IMR-90 (cell line): Measurements from ENCODE around the gene NEK11. TPM values are rescaled to one million over a fixed set of nuclear protein-coding genes. Genes with fewer than 3 reads are reported as not detected.

Experiments used
- ATAC-seq: fragments of 200-7000 bp; cut with Tn5 transposase; 2 replicates; pipeline ENCODE4 v1.9.1; 2020; ENCODE audit warnings: low read depth, mild to moderate bottlenecking, moderate library complexity
- BruUV-seq: library from RNA; stranded (reverse); fragments of 400-500 nt; replicated peaks from 2 replicates; lab custom pipeline; 2021; lab: Mats Ljungman, UMichigan
- CTCF ChIA-PET: fragments of 300-600 bp; formaldehyde crosslinking; extraction: SDS; loops from one replicate; lab custom pipeline; 2021; ENCODE audit warnings: antibody characterized with exemption; lab: Yijun Ruan, JAX
- POLR2A ChIA-PET: fragments of 300-600 bp; sonication (Branson Sonifier 250); formaldehyde crosslinking; loops from one replicate; lab custom pipeline; 2022; ENCODE audit warnings: antibody characterized with exemption; ENCODE audit not compliant: unreplicated experiment; lab: Charles Lee
- DNase-seq: peaks from one replicate; pipeline ENCODE4 v3.0.0; 2013
- H2AFZ ChIP-seq: replicated peaks from 2 replicates; pipeline ENCODE3; 2013; ENCODE audit warnings: low read length, mild to moderate bottlenecking; ENCODE audit not compliant: poor library complexity
- H2AK5ac ChIP-seq: 2 replicates; pipeline ENCODE4 v1.6.1; 2013; ENCODE audit warnings: low read depth, low read length, inconsistent platforms
- H2AK9ac ChIP-seq: replicated peaks from 2 replicates; pipeline ENCODE3; 2013; ENCODE audit warnings: mild to moderate bottlenecking, low read depth, low read length, moderate library complexity; ENCODE audit not compliant: poor library complexity
- H2BK120ac ChIP-seq: 2 replicates; pipeline ENCODE4 v1.6.1; 2013; ENCODE audit warnings: low read depth, low read length, inconsistent platforms
- H2BK15ac ChIP-seq: 3 replicates; pipeline ENCODE4 v1.6.1; 2013; ENCODE audit warnings: low read depth, low read length, inconsistent platforms
- H2BK20ac ChIP-seq: 2 replicates; pipeline ENCODE4 v1.6.1; 2013; ENCODE audit warnings: low read depth, mild to moderate bottlenecking, inconsistent platforms, low read length, moderate library complexity
- H2BK5ac ChIP-seq: 2 replicates; pipeline ENCODE4 v1.6.1; 2013; ENCODE audit warnings: mild to moderate bottlenecking, low read depth, low read length, inconsistent platforms; ENCODE audit not compliant: poor library complexity, severe bottlenecking
- H3K14ac ChIP-seq: replicated peaks from 2 replicates; pipeline ENCODE4 v1.6.1; 2013; ENCODE audit warnings: low read depth, low read length, inconsistent platforms
- H3K18ac ChIP-seq: 2 replicates; pipeline ENCODE4 v1.6.1; 2013; ENCODE audit warnings: low read depth, low read length, control low read depth
- H3K23ac ChIP-seq: 2 replicates; pipeline ENCODE4 v1.6.1; 2013; ENCODE audit warnings: low read depth, low read length, inconsistent platforms
- H3K27ac ChIP-seq: 2 replicates; pipeline ENCODE4 v1.5.1; 2013; ENCODE audit warnings: mild to moderate bottlenecking, control low read depth, low read length; ENCODE audit not compliant: insufficient read depth
- H3K27me3 ChIP-seq: 2 replicates; pipeline ENCODE4 v1.6.1; 2013; ENCODE audit warnings: low read length; ENCODE audit not compliant: control insufficient read depth, insufficient read depth
- H3K36me3 ChIP-seq: 2 replicates; pipeline ENCODE4 v1.6.1; 2013; ENCODE audit warnings: low read length, mixed read lengths; ENCODE audit not compliant: control insufficient read depth, insufficient read depth
- H3K4ac ChIP-seq: 2 replicates; pipeline ENCODE4 v1.6.1; 2013; ENCODE audit warnings: low read depth, low read length, inconsistent platforms
- H3K4me1 ChIP-seq: 2 replicates; pipeline ENCODE4 v1.6.1; 2013; ENCODE audit warnings: low read length, mixed read lengths; ENCODE audit not compliant: control insufficient read depth, insufficient read depth
- H3K4me2 ChIP-seq: 2 replicates; pipeline ENCODE4 v1.6.1; 2013; ENCODE audit warnings: low read depth, mild to moderate bottlenecking, control low read depth, low read length, moderate library complexity
- H3K4me3 ChIP-seq: 2 replicates; pipeline ENCODE4 v1.5.1; 2013; ENCODE audit warnings: low read depth, mild to moderate bottlenecking, control low read depth, low read length, moderate library complexity; ENCODE audit not compliant: insufficient read depth
- H3K56ac ChIP-seq: 2 replicates; pipeline ENCODE4 v1.6.1; 2013; ENCODE audit warnings: low read length, inconsistent platforms; ENCODE audit not compliant: insufficient read depth; ENCODE audit errors: extremely low read depth
- H3K79me1 ChIP-seq, 2 experiments: 2 replicates each; pipeline ENCODE4 v1.6.1; 2013; ENCODE audit warnings: low read length in 2 of 2, inconsistent platforms in 1 of 2, low read depth in 1 of 2
- H3K9ac ChIP-seq: 2 replicates; pipeline ENCODE4 v1.6.1; 2013; ENCODE audit warnings: low read depth, low read length, control low read depth
- H3K9me1 ChIP-seq: 2 replicates; pipeline ENCODE4 v1.6.1; 2013; ENCODE audit warnings: low read length, inconsistent platforms; ENCODE audit not compliant: insufficient read depth
- H3K9me3 ChIP-seq: 2 replicates; pipeline ENCODE4 v1.6.1; 2013; ENCODE audit warnings: low read length; ENCODE audit not compliant: control insufficient read depth, insufficient read depth
- H4K20me1 ChIP-seq: 2 replicates; pipeline ENCODE4 v1.6.1; 2013; ENCODE audit warnings: low read length, inconsistent platforms; ENCODE audit not compliant: insufficient read depth
- H4K5ac ChIP-seq: 2 replicates; pipeline ENCODE4 v1.6.1; 2013; ENCODE audit warnings: mild to moderate bottlenecking, low read depth, low read length, control low read depth
- H4K8ac ChIP-seq, 2 experiments: 2 replicates each; pipeline ENCODE4 v1.6.1; 2013; ENCODE audit warnings: low read depth in 2 of 2, low read length in 2 of 2, control low read depth in 1 of 2, inconsistent platforms in 1 of 2
- H4K91ac ChIP-seq: 2 replicates; pipeline ENCODE4 v1.6.1; 2013; ENCODE audit warnings: low read depth, low read length, inconsistent platforms; ENCODE audit not compliant: insufficient read depth
- BHLHE40 ChIP-seq: fragments of 150-350 bp; IDR thresholded peaks from 2 replicates; pipeline ENCODE4 v1.6.1; 2016; ENCODE audit warnings: mild to moderate bottlenecking, low read depth, low read length
- FOS ChIP-seq: fragments of 150-350 bp; IDR thresholded peaks from 2 replicates; pipeline ENCODE4 v1.6.1; 2016; ENCODE audit warnings: low read depth, low read length
- MXI1 ChIP-seq: IDR thresholded peaks from 2 replicates; pipeline ENCODE4 v1.6.1; 2012; ENCODE audit warnings: low read depth, mild to moderate bottlenecking, low read length, moderate library complexity, borderline replicate concordance
- POLR2A ChIP-seq: IDR thresholded peaks from 2 replicates; pipeline ENCODE4 v1.6.1; 2012; ENCODE audit warnings: mild to moderate bottlenecking, low read depth, low read length
- RAD21 ChIP-seq: IDR thresholded peaks from 2 replicates; pipeline ENCODE4 v1.6.1; 2012; ENCODE audit warnings: low read length, improper control_type of control experiment
- RCOR1 ChIP-seq: IDR thresholded peaks from 2 replicates; pipeline ENCODE4 v1.6.1; 2012; ENCODE audit warnings: mild to moderate bottlenecking, low read length, improper control_type of control experiment; ENCODE audit not compliant: insufficient replicate concordance
- WGBS, 2 experiments: methylation state at CpG; one replicate each; pipeline versions ENCODE4 v1.1.5 to v1.1.7; 2013; ENCODE audit warnings: missing lambda C conversion rate in 2 of 2; ENCODE audit not compliant: insufficient read length in 1 of 2; ENCODE audit errors: extremely low coverage in 2 of 2; 5-methylcytosine and 5-hydroxymethylcytosine counted together
- dilution Hi-C: fragments of 300-500 bp; cut with HindIII; formaldehyde crosslinking; loops from one replicate; pipeline ENCODE4 v1.14.3; 2018; ENCODE audit warnings: low sequenced_read_pairs; ENCODE audit not compliant: unreplicated experiment
- in situ Hi-C: fragments of 300-500 bp; cut with MboI; formaldehyde crosslinking; loops from 3 replicates; pipeline ENCODE4 v1.14.3; 2019; ENCODE audit warnings: low sequenced_read_pairs, inconsistent platforms, mixed read lengths
- intact Hi-C: fragments of 100-400 bp; cut with micrococcal nuclease; formaldehyde crosslinking; loops from 2 replicates; pipeline ENCODE4 v1.10.0; 2022
- polyA plus RNA-seq, 3 experiments: library from polyadenylated mRNA; depleted of rRNA; stranded (reverse); fragments of >200 nt; gene quantifications; 2 replicates each; pipeline ENCODE4 v1.2.3, GENCODE V29; 2012; ENCODE audit warnings: low replicate concordance in 1 of 3
- total RNA-seq: library from RNA; depleted of rRNA; stranded (reverse); fragments of >200 nt; gene quantifications from 2 replicates; pipeline ENCODE4 v1.2.3, GENCODE V29; 2012
- TF ChIP-seq, protein P1 (sequence below): conservative IDR thresholded peaks from 2 replicates; pipeline ENCODE4 v1.5.1; 2012; ENCODE audit warnings: mild to moderate bottlenecking, low read depth, low read length, improper control_type of control experiment

NEK11 gene
- total and polyA plus RNA-seq, 2 of the 4 experiments (the other 2 are of a cell fraction): 1.1 to 1.6 TPM

GRCh38 chr3:131233900-131234668 lies 207.4 kb downstream of the NEK11 start:
- Histone ChIP-seq H3K4ac (no peak overlapping the region), H3K79me1 (no peaks in the 10 kb centered on the region), H2AK5ac (no peak overlapping the region), H3K18ac (no peak overlapping the region), H3K14ac (no peak overlapping the region), H2BK15ac (no peak overlapping the region), H3K36me3 (no peaks in the 10 kb centered on the region), H3K4me3 (no peak overlapping the region), H3K9me1 (no peaks in the 10 kb centered on the region), H4K5ac (no peak overlapping the region), H3K4me2 (no peak overlapping the region), H3K9me3 (no peaks in the 10 kb centered on the region), H2BK20ac (no peak overlapping the region), H3K27ac (no peak overlapping the region), H3K23ac (no peak overlapping the region), H4K91ac (no peak overlapping the region), H3K4me1 (no peaks in the 10 kb centered on the region), H4K20me1 (no peaks in the 10 kb centered on the region), H2AFZ (no peak overlapping the region), H2AK9ac (no peak overlapping the region), H2BK5ac (no peak overlapping the region), H3K56ac (no peak overlapping the region), H2BK120ac (no peak overlapping the region), H4K8ac (no peak overlapping the region), H3K9ac (no peak overlapping the region), H3K27me3 (no peaks in the 10 kb centered on the region)
- ChIA-PET POLR2A (no interaction called here), CTCF (no interaction called here)
- no TSS peak for BruUV-seq
- intact Hi-C loops (no loop called here), dilution Hi-C loops (no loop called here), in situ Hi-C loops (no loop called here)
- DNase-seq (no peak), ATAC-seq (no peak)
- WGBS, 2 experiments: no CpG with 5 or more reads among the region's 5 CpGs
- TF ChIP-seq RAD21 (no peak), RCOR1 (no peak), MXI1 (no peak), FOS (no peak), POLR2A (no peak), BHLHE40 (no peak)
- TF ChIP-seq, protein P1, sequence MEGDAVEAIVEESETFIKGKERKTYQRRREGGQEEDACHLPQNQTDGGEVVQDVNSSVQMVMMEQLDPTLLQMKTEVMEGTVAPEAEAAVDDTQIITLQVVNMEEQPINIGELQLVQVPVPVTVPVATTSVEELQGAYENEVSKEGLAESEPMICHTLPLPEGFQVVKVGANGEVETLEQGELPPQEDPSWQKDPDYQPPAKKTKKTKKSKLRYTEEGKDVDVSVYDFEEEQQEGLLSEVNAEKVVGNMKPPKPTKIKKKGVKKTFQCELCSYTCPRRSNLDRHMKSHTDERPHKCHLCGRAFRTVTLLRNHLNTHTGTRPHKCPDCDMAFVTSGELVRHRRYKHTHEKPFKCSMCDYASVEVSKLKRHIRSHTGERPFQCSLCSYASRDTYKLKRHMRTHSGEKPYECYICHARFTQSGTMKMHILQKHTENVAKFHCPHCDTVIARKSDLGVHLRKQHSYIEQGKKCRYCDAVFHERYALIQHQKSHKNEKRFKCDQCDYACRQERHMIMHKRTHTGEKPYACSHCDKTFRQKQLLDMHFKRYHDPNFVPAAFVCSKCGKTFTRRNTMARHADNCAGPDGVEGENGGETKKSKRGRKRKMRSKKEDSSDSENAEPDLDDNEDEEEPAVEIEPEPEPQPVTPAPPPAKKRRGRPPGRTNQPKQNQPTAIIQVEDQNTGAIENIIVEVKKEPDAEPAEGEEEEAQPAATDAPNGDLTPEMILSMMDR: no peak
